HepG2 (cell line): ENCODE data around the gene LONP1.

Experiments used
- POLR2AphosphoS5 ChIP-seq: IDR thresholded peaks from 2 replicates; pipeline ENCODE4 v1.6.1; 2012; ENCODE audit warnings: low read depth, low read length
- REST ChIP-seq, 2 experiments: IDR thresholded peaks; 2 replicates each; pipeline ENCODE4 v1.6.1; 2011 to 2012; ENCODE audit warnings: low read length in 2 of 2, borderline replicate concordance in 1 of 2, low read depth in 1 of 2, mild to moderate bottlenecking in 1 of 2, moderate library complexity in 1 of 2

DNA sequence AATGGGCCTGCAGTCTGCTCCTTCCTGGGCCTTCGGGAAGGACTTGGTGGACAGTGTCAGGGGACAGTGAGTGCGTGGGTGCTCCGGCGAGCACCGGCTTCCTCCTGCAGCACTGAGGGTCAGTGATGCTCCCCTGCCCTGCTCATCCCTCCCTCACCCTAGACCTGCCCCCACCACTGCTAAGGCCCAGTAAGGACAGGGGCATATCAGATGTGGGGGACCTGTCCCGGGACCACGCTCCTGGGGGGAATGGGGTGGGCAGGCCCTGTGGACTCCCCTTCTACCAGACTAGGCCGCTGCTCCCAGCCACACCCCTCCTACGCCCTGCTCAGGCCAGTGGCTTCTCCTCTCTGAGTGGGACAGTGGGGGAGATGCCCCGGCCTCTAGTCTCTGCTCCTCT lies 42.8 kb downstream of the LONP1 start:
- TF ChIP-seq POLR2AphosphoS5 (no peak), REST (IDR thresholded peaks at IDR 0.05; ENCODE audit: borderline replicate concordance in 1 of 2, low read depth in 1 of 2, low read length in 2 of 2) (no peak)
